HG03439 (cell line): Measurements from ENCODE around the gene OR8B12.

ENCODE experiments used
- ATAC-seq: cut with Tn5 transposase; IDR thresholded peaks from one replicate; pipeline ENCODE4 v1.9.1; 2021; ENCODE audit warnings: mild to moderate bottlenecking, moderate library complexity; ENCODE audit not compliant: unreplicated experiment

The OR8B12 gene

GRCh38 chr11:124543554-124543953 is at the start of gene OR8B12:
OR8B12 (minus strand) TSS chr11:124543654; CDS start chr11:124543654, 0 bp downstream.
- no peak for ATAC-seq

GRCh38 chr11:124592627-124593026 is 49.2 kb upstream of the OR8B12 start:
- no peak for ATAC-seq

GRCh38 chr11:124591430-124591829 is 48.0 kb upstream of the OR8B12 start:
- ATAC-seq: no peak

- ATAC-seq: no peak
These were observed 42.9 kb upstream of the OR8B12 start for GRCh38 chr11:124586238-124586860.

GRCh38 chr11:124584681-124585372 is 41.4 kb upstream of the OR8B12 start:
- ATAC-seq: no peak

GRCh38 chr11:124583781-124584180 is 40.3 kb upstream of the OR8B12 start:
- ATAC-seq: no peak

GRCh38 chr11:124582565-124582964 is 39.1 kb upstream of the OR8B12 start:
- ATAC-seq: no peak

- no peak for ATAC-seq
These were observed 38.4 kb upstream of the OR8B12 start for GRCh38 chr11:124581817-124582216.

GRCh38 chr11:124578761-124579160 is 35.3 kb upstream of the OR8B12 start:
- no peak for ATAC-seq

- ATAC-seq: no peak
These were observed 34.4 kb upstream of the OR8B12 start for GRCh38 chr11:124577716-124578427.

GRCh38 chr11:124570160-124570559 is 26.7 kb upstream of the OR8B12 start:
- ATAC-seq: no peak

GRCh38 chr11:124569697-124570096 is 26.2 kb upstream of the OR8B12 start, which contains the start of gene OR8A1:
OR8A1 (plus strand) TSS chr11:124569997; CDS start chr11:124570120, 123 bp downstream.
- ATAC-seq: no peak

- ATAC-seq: no peak
These were observed 13.4 kb upstream of the OR8B12 start for GRCh38 chr11:124556828-124557227.

- ATAC-seq: no peak
These were observed 8.5 kb upstream of the OR8B12 start for GRCh38 chr11:124551987-124552386.

- no peak for ATAC-seq
These were observed 7.7 kb upstream of the OR8B12 start for GRCh38 chr11:124551189-124551588.

- no peak for ATAC-seq
These were observed 309 bp downstream of the OR8B12 start for GRCh38 chr11:124543145-124543544.

- ATAC-seq: no peak
These were observed 2.2 kb downstream of the OR8B12 start for GRCh38 chr11:124541204-124541603.

GRCh38 chr11:124538019-124538418 is 5.4 kb downstream of the OR8B12 start:
- no peak for ATAC-seq

GRCh38 chr11:124536520-124536919 is 6.9 kb downstream of the OR8B12 start:
- no peak for ATAC-seq

- ATAC-seq: no peak
These were observed 7.8 kb downstream of the OR8B12 start for GRCh38 chr11:124535552-124536232.

- no peak for ATAC-seq
These were observed 9.4 kb downstream of the OR8B12 start for GRCh38 chr11:124534051-124534450.
